CD4-positive, alpha-beta T cell (primary cell): ENCODE data around the gene RAP1A. TPM values are rescaled to one million over a fixed set of nuclear protein-coding genes. Genes with fewer than 3 reads are reported as not detected.
A peak's percentile ranks its signal among the peaks of the same experiment; 100 is the strongest.

Experiments used
- ATAC-seq: fragments of 200-7000 bp; cut with Tn5 transposase; one replicate; pipeline ENCODE4 v1.10.0; 2022; ENCODE audit warnings: mild to moderate bottlenecking; ENCODE audit not compliant: poor library complexity
- CTCF ChIA-PET: fragments of 350-600 bp; sonication (Branson Sonifier 250); formaldehyde crosslinking; loops from one replicate; lab custom pipeline; 2021; ENCODE audit warnings: antibody characterized with exemption, inconsistent platforms; lab: Charles Lee
- POLR2A ChIA-PET: fragments of 350-600 bp; sonication (Branson Sonifier 250); formaldehyde crosslinking; loops from one replicate; lab custom pipeline; 2021; ENCODE audit warnings: antibody characterized with exemption, inconsistent platforms; lab: Charles Lee
- DNase-seq, 14 experiments: peaks; one replicate each; pipeline ENCODE4 v3.0.0-alpha.2; 2013 to 2020; ENCODE audit warnings: mixed read lengths in 2 of 14
- H3K27ac ChIP-seq, 2 donors: one replicate each; pipeline versions ENCODE4 v1.5.1 to v1.7.0; 2013; ENCODE audit warnings: low read length in 2 of 2, low read depth in 1 of 2, mild to moderate bottlenecking in 1 of 2
- H3K27me3 ChIP-seq, 2 experiments: 1 replicate in 1 of 2; 2 replicates in 1 of 2; pipeline versions ENCODE4 v1.6.1 to v1.7.0; 2013; ENCODE audit warnings: low read length in 2 of 2, control low read depth in 1 of 2, mild to moderate bottlenecking in 1 of 2, moderate library complexity in 1 of 2; ENCODE audit not compliant: insufficient read depth in 2 of 2, control insufficient read depth in 1 of 2
- H3K36me3 ChIP-seq: one replicate; pipeline ENCODE4 v1.6.1; 2013; ENCODE audit warnings: low read length, control low read depth; ENCODE audit not compliant: insufficient read depth
- H3K4me1 ChIP-seq: one replicate; pipeline ENCODE4 v1.6.1; 2013; ENCODE audit warnings: low read length, control low read depth; ENCODE audit not compliant: insufficient read depth
- H3K4me3 ChIP-seq: one replicate; pipeline ENCODE4 v1.5.1; 2013; ENCODE audit warnings: mild to moderate bottlenecking, low read length, moderate library complexity
- H3K9me3 ChIP-seq, 2 experiments: 1 replicate in 1 of 2; 2 replicates in 1 of 2; pipeline versions ENCODE4 v1.6.1 to v1.7.0; 2013; ENCODE audit warnings: low read length in 2 of 2, mild to moderate bottlenecking in 2 of 2, control low read depth in 1 of 2, moderate library complexity in 1 of 2; ENCODE audit not compliant: control insufficient read depth in 1 of 2, insufficient read depth in 1 of 2
- H3K27ac Mint-ChIP-seq: one replicate; pipeline ENCODE4 v1.8.0; 2020; ENCODE audit warnings: mixed read lengths
- H3K27me3 Mint-ChIP-seq: one replicate; pipeline ENCODE4 v1.8.0; 2021; ENCODE audit warnings: mixed read lengths
- H3K36me3 Mint-ChIP-seq: one replicate; pipeline ENCODE4 v1.8.0; 2021; ENCODE audit warnings: low read depth, mixed read lengths
- H3K4me1 Mint-ChIP-seq: one replicate; pipeline ENCODE4 v1.8.0; 2021; ENCODE audit warnings: low read depth, mixed read lengths
- H3K4me3 Mint-ChIP-seq: one replicate; pipeline ENCODE4 v1.8.0; 2020; ENCODE audit warnings: mild to moderate bottlenecking, mixed read lengths
- H3K9me3 Mint-ChIP-seq: one replicate; pipeline ENCODE4 v1.8.0; 2020; ENCODE audit warnings: mixed read lengths
- intact Hi-C, 2 experiments: fragments of 100-400 bp; cut with DNase I in 1 of 2; cut with micrococcal nuclease in 1 of 2; formaldehyde crosslinking; loops; one replicate each; pipeline versions ENCODE4 v1.15.1 to v1.9.0; 2023 to 2025; cut with DNase I, micrococcal nuclease
- total RNA-seq, 174 experiments: library from RNA in 2 of 174; stranded (reverse) in 2 of 174; gene quantifications; one replicate each; pipeline ENCODE4 v1.2.3 and lab custom pipeline; 2021 to 2026
- TF ChIP-seq, protein P1 (sequence below): fragments of 200-600 bp; IDR thresholded peaks from one replicate; pipeline ENCODE4 v1.8.0; 2022; ENCODE audit warnings: antibody characterized with exemption, mild to moderate bottlenecking

The RAP1A gene
- total RNA-seq, 2 experiments from 2014 or later, result 63.8 to 67.1 TPM

DNA sequence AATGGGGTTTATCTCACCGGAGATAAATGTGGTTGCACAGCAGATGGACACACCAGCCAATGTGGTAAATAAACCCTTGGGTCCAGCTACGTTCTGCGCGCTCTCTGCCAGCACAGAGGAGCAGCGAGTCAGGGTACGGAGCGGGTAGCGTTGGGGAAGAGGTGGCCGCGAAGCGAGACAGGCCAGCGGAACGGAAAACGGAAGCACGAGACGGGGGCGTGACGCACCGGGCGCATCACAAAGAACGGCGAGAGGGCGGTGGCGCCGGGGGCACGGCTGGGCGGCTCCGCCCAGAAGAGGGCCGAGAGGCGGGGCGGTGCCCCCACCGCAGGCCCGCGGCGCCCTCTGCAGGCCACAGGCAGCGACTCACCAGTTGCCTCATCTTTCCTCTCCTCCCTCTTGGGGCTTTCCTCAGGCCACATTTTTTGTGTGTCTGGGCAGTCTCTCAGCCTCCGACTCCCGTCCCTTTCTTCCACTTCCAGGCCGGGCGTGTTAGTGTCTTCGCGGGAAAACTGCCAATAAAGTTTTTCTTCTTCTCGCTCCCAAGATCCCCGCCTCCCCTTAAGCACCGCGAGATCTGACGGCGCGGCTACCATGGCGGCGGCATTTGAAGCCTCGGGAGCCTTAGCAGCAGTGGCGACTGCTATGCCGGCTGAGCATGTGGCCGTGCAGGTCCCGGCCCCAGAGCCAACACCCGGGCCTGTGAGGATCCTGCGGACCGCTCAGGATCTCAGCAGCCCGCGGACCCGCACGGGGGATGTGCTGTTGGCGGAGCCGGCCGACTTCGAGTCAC is 135.9 kb downstream of the RAP1A start, which contains the start of gene DDX20:
Gene DDX20, plus strand, starts transcription at position 571 of the 793 bp plus-strand sequence. Its CDS starts 24 bp downstream, at position 595.
- H3K4me1 Mint-ChIP-seq, result peaks cover 45% of the 10 kb centered on the region
- H3K27me3 Mint-ChIP-seq, result no peaks in the 10 kb centered on the region
- intact Hi-C loops, result loop anchor here (1.0 to 5.0 kb wide), 8 partner anchors 15 to 617 kb away; partner anchors contain the start of genes ATP5PB (in 2 of the 2) and WDR77 (in 2 of the 2)
- ChIA-PET POLR2A (interaction anchor here (0.6 to 2.4 kb wide), 21 partner anchors 11 to 791 kb away, joined by 3 to 21 read pairs (median 5); partner anchors contain the start of genes INKA2 and WDR77), CTCF (interaction anchor here (0.6 to 3.9 kb wide), 10 partner anchors 8 to 273 kb away, joined by 3 to 27 read pairs (median 5); partner anchors contain the start of gene INKA2)
- peaks cover 50% of the 10 kb centered on the region for H3K36me3 Mint-ChIP-seq
- ATAC-seq, result peak; percentile 85
- H3K4me3 Mint-ChIP-seq, result peak within 1 kb of the TSS; percentile 89
- Histone ChIP-seq H3K27ac (peak within 1 kb of the TSS; percentile 89 to 95), H3K4me1 (peaks cover 24% of the 10 kb centered on the region), H3K36me3 (peaks cover 24% of the 10 kb centered on the region), H3K4me3 (peak within 1 kb of the TSS; percentile 89), H3K9me3 (no peaks in the 10 kb centered on the region), H3K27me3 (no peaks in the 10 kb centered on the region)
- DNase-seq, result peak; percentile 87 to 97 (median 92)
- H3K27ac Mint-ChIP-seq, result peak within 1 kb of the TSS; percentile 96
- no peaks in the 10 kb centered on the region for H3K9me3 Mint-ChIP-seq
- TF ChIP-seq, protein P1, sequence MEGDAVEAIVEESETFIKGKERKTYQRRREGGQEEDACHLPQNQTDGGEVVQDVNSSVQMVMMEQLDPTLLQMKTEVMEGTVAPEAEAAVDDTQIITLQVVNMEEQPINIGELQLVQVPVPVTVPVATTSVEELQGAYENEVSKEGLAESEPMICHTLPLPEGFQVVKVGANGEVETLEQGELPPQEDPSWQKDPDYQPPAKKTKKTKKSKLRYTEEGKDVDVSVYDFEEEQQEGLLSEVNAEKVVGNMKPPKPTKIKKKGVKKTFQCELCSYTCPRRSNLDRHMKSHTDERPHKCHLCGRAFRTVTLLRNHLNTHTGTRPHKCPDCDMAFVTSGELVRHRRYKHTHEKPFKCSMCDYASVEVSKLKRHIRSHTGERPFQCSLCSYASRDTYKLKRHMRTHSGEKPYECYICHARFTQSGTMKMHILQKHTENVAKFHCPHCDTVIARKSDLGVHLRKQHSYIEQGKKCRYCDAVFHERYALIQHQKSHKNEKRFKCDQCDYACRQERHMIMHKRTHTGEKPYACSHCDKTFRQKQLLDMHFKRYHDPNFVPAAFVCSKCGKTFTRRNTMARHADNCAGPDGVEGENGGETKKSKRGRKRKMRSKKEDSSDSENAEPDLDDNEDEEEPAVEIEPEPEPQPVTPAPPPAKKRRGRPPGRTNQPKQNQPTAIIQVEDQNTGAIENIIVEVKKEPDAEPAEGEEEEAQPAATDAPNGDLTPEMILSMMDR, result peak; percentile 89

DNA sequence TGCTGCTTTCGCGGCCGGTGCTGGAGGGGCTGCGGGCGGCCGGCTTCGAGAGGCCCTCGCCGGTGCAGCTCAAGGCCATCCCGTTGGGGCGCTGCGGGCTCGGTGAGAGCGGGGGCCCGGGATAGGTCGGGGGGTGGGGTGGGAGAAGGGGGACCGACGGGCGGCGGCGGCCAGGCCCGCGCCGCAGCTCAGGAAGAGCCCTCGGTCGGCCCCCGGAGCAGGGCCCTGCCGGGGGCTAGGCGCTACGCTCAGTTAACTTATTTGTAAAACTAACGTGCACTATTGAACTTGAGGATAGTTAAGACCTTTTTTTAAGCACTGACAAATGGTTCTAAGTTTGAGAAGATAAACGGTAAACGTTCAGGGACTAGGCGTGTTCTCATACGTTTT is 136.5 kb downstream of the RAP1A start:
- CTCF ChIA-PET, result interaction anchor here (0.7 to 3.9 kb wide), 5 partner anchors 11 to 301 kb away, joined by 3 to 27 read pairs (median 3); no protein-coding TSS in a partner anchor
- H3K27me3 Mint-ChIP-seq, result no peaks in the 10 kb centered on the region
- peak; percentile 2 for ATAC-seq
- intact Hi-C loops, result loop anchor here (5.0 kb wide), 2 partner anchors 309 to 559 kb away; partner anchors contain the start of genes ATP5PB (in 1 of the 2) and WDR77 (in 1 of the 2)
- H3K4me3 ChIP-seq, result peak overlapping the region; percentile 89
- TF ChIP-seq, protein P1, result no peak
- peaks cover 45% of the 10 kb centered on the region for H3K4me1 Mint-ChIP-seq
- peak overlapping the region; percentile 96 for H3K27ac Mint-ChIP-seq
- peaks cover 30% of the 10 kb centered on the region for H3K36me3 ChIP-seq
- peaks cover 56% of the 10 kb centered on the region for H3K36me3 Mint-ChIP-seq
- no peaks in the 10 kb centered on the region for H3K27me3 ChIP-seq
- H3K4me1 ChIP-seq, result peaks cover 24% of the 10 kb centered on the region
- no peaks in the 10 kb centered on the region for H3K9me3 Mint-ChIP-seq
- POLR2A ChIA-PET, result interaction anchor here (1.0 to 2.4 kb wide), 7 partner anchors 10 to 308 kb away, joined by 3 to 10 read pairs (median 8); partner anchors contain the start of genes INKA2 and WDR77
- peak overlapping the region; percentile 89 for H3K4me3 Mint-ChIP-seq
- no peaks in the 10 kb centered on the region for H3K9me3 ChIP-seq
- no peak for DNase-seq
- H3K27ac ChIP-seq, result peak overlapping the region; percentile 89 to 95

DNA sequence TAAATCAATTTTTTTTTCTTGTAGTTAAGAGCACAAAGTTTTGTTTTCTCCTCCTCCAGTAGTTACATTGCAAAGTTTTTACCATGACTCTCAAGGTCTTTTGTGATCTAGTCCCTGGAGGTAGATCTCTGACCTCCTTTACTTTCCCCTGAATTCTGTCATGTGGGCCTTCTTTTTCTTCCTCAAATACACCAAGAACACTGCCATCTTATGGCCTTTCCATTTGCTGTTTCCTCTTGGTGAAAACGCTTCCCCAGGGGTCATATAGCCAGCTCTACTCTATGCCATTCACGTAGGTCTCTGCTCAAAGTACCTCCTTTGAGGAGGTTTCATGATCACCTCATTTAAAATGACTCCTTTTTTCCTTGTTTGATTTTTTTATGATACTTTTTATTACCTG is 138.8 kb downstream of the RAP1A start:
- intact Hi-C loops, result loop anchor here (5.0 kb wide), 2 partner anchors 311 to 561 kb away; partner anchors contain the start of genes ATP5PB (in 1 of the 2) and WDR77 (in 1 of the 2)
- ChIA-PET POLR2A (no interaction called here), CTCF (no interaction called here)
- TF ChIP-seq, protein P1, result no peak
- Mint-ChIP-seq H3K36me3 (peaks cover 79% of the 10 kb centered on the region), H3K4me1 (peaks cover 45% of the 10 kb centered on the region), H3K27ac (peak overlapping the region; percentile 60), H3K9me3 (no peaks in the 10 kb centered on the region), H3K4me3 (peak overlapping the region; percentile 65), H3K27me3 (no peaks in the 10 kb centered on the region)
- ATAC-seq (no peak), DNase-seq (no peak)
- H3K9me3 ChIP-seq, result no peaks in the 10 kb centered on the region
- peaks cover 24% of the 10 kb centered on the region for H3K4me1 ChIP-seq
- no peak overlapping the region for H3K4me3 ChIP-seq
- no peaks in the 10 kb centered on the region for H3K27me3 ChIP-seq
- peaks cover 50% of the 10 kb centered on the region for H3K36me3 ChIP-seq
- no peak overlapping the region for H3K27ac ChIP-seq
